Measurements from ENCODE around the gene SV2B. TPM values are rescaled to one million over a fixed set of nuclear protein-coding genes. Genes with fewer than 3 reads are reported as not detected.

The SV2B gene
- total RNA-seq, 2 experiments from 2014 or later, result not detected

DNA sequence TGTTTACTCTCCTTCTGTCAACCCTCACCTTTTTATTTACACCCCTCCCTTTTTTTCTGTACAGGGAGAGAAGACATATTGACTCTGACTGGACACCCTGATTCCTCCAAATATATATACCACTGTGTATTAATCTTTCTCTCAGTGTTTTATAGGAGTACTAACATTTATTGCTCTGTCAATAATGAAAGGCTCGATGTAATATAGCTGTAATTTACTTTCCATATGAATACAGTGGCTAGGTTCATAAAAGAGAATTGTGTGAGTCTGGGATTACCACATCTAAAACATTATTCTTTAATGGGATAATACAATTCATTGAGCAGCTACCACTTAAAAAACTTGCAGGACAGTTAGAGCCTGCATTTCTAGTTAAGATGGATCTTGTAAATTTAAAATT lies 194.3 kb downstream of the SV2B start:
- no peaks in the 10 kb centered on the region for H3K9me3 Mint-ChIP-seq
- H3K36me3 ChIP-seq (ENCODE audit: insufficient read depth, low read length), result no peaks in the 10 kb centered on the region
- no peak overlapping the region for H3K4me3 Mint-ChIP-seq
- H3K27ac ChIP-seq (ENCODE audit: low read depth in 1 of 2, low read length in 2 of 2), result no peak overlapping the region
- H3K9me3 ChIP-seq (ENCODE audit: control insufficient read depth in 1 of 2, insufficient read depth in 1 of 2, low read length in 2 of 2), result peaks cover 0 to 9% of the 10 kb centered on the region in 2 experiments
- no peak overlapping the region for H3K4me3 ChIP-seq (ENCODE audit: low read length)
- intact Hi-C loops (cut with DNase I, micrococcal nuclease), result no loop called here
- ChIA-PET POLR2A (no interaction called here), CTCF (no interaction called here)
- no peak overlapping the region for H3K27ac Mint-ChIP-seq
- ATAC-seq (ENCODE audit: poor library complexity) (no peak), DNase-seq (no peak)
- H3K36me3 Mint-ChIP-seq (ENCODE audit: low read depth), result no peaks in the 10 kb centered on the region
- peaks cover 10% of the 10 kb centered on the region for H3K27me3 Mint-ChIP-seq
- TF ChIP-seq CTCF (IDR thresholded peaks at IDR 0.05), result no peak
- no peaks in the 10 kb centered on the region for H3K4me1 Mint-ChIP-seq (ENCODE audit: low read depth)
- no peaks in the 10 kb centered on the region for H3K27me3 ChIP-seq (ENCODE audit: control insufficient read depth in 1 of 2, insufficient read depth in 2 of 2, low read length in 2 of 2)
- peaks cover 3% of the 10 kb centered on the region for H3K4me1 ChIP-seq (ENCODE audit: insufficient read depth, low read length)

DNA sequence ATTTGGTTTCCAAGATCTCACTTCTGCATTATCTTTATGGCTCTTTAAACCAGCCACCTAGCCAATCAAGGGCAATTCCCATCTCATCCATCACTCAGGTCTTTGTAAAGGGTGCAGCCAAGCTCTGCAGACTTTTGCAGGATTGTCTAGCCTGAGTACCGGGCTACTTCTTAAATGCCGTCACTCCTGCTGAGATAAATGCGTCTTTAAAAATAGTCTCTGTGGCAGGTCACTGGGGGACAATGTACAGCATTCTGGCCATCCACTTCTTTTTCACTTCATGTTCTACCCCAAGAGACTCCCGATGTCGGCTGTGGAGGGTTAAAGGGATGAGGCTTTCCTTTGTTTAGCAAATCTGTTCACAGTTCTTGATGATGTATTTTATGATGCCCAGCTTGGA lies 194.7 kb downstream of the SV2B start:
- H3K4me3 Mint-ChIP-seq, result no peak overlapping the region
- ATAC-seq (ENCODE audit: poor library complexity), result no peak
- TF ChIP-seq CTCF (IDR thresholded peaks at IDR 0.05), result no peak
- Histone ChIP-seq H3K36me3 (ENCODE audit: insufficient read depth, low read length) (no peaks in the 10 kb centered on the region), H3K9me3 (ENCODE audit: control insufficient read depth in 1 of 2, insufficient read depth in 1 of 2, low read length in 2 of 2) (peaks cover 0 to 9% of the 10 kb centered on the region in 2 experiments), H3K27me3 (ENCODE audit: control insufficient read depth in 1 of 2, insufficient read depth in 2 of 2, low read length in 2 of 2) (no peaks in the 10 kb centered on the region), H3K4me1 (ENCODE audit: insufficient read depth, low read length) (no peaks in the 10 kb centered on the region), H3K4me3 (ENCODE audit: low read length) (no peak overlapping the region), H3K27ac (ENCODE audit: low read depth in 1 of 2, low read length in 2 of 2) (no peak overlapping the region)
- no peak for DNase-seq
- intact Hi-C loops (cut with DNase I, micrococcal nuclease), result no loop called here
- peaks cover 12% of the 10 kb centered on the region for H3K27me3 Mint-ChIP-seq
- no peaks in the 10 kb centered on the region for H3K4me1 Mint-ChIP-seq (ENCODE audit: low read depth)
- no peak overlapping the region for H3K27ac Mint-ChIP-seq
- ChIA-PET CTCF (no interaction called here), POLR2A (no interaction called here)
- H3K9me3 Mint-ChIP-seq, result no peaks in the 10 kb centered on the region
- no peaks in the 10 kb centered on the region for H3K36me3 Mint-ChIP-seq (ENCODE audit: low read depth)

GRCh38 chr15:91298101-91298500 lies 198.0 kb downstream of the SV2B start:
- Histone ChIP-seq H3K9me3 (ENCODE audit: control insufficient read depth in 1 of 2, insufficient read depth in 1 of 2, low read length in 2 of 2) (peaks cover 0 to 9% of the 10 kb centered on the region in 2 experiments), H3K4me3 (ENCODE audit: low read length) (no peak overlapping the region), H3K27me3 (ENCODE audit: control insufficient read depth in 1 of 2, insufficient read depth in 2 of 2, low read length in 2 of 2) (no peaks in the 10 kb centered on the region), H3K4me1 (ENCODE audit: insufficient read depth, low read length) (peaks cover 7% of the 10 kb centered on the region), H3K36me3 (ENCODE audit: insufficient read depth, low read length) (no peaks in the 10 kb centered on the region), H3K27ac (ENCODE audit: low read depth in 1 of 2, low read length in 2 of 2) (no peak overlapping the region)
- TF ChIP-seq CTCF (IDR thresholded peaks at IDR 0.05), result no peak
- Mint-ChIP-seq H3K36me3 (ENCODE audit: low read depth) (no peaks in the 10 kb centered on the region), H3K27ac (no peak overlapping the region), H3K9me3 (no peaks in the 10 kb centered on the region), H3K27me3 (peaks cover 30% of the 10 kb centered on the region), H3K4me1 (ENCODE audit: low read depth) (peaks cover 5% of the 10 kb centered on the region), H3K4me3 (no peak overlapping the region)
- no peak for DNase-seq
- ATAC-seq (ENCODE audit: poor library complexity), result no peak
- ChIA-PET CTCF (no interaction called here), POLR2A (no interaction called here)
- intact Hi-C loops (cut with DNase I, micrococcal nuclease), result no loop called here

Data from CD4-positive, alpha-beta T cell (primary cell).